GM12865 (cell line): ENCODE data around the gene GPRC5B.

Experiments used
- DNase-seq: peaks from one replicate; pipeline ENCODE4 v3.0.0; 2010; ENCODE audit warnings: low read depth
- H3K4me3 ChIP-seq: 2 replicates; pipeline ENCODE4 v1.5.1; 2011; ENCODE audit warnings: mild to moderate bottlenecking, low read depth, low read length, control low read depth
- TF ChIP-seq, protein P1 (sequence below): IDR thresholded peaks from 2 replicates; pipeline ENCODE4 v1.5.1; 2011; ENCODE audit warnings: low read length, control low read depth, low read depth, inconsistent platforms; ENCODE audit not compliant: insufficient read depth; ENCODE audit errors: missing control alignments

GPRC5B gene

DNA sequence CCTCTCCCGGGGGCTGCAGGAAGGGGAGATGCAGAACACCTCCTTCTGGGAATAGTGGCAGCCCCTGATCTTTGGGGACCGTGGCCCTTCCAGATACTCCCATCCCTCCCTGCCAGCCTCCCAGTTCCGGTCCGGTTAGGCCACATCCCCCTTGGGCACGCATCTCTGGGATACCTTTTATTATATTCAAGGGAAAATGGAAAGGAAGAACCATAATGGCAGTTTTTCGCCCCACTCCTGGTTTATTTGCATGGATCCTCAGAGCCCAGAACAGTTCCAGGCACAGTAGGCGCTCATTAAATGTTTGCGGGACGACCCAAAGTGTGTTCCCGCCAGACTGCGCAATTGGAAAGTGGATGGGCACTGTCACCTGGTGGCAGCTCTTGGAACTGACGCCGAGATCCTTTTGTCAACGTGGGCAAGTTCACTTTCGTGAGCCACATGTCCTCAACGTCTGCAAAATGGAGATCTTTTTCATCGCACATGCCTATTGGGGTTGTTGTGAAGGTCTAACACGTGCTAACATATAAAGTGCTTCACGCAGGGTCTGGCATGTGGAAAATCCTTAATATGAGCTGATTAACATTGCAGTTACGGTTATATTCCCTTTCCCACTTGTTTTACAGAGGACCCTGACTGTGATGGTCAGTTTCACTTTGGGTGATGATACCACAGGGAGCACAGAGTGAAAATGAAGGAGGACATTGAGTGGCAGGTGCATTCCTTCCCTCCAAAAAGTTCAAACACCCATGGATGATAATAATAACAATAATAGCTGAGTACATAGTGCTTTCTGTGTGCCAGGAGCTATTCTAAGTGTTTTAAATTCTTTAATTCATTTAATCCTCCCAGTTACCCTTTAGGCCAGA, 1.7 kb upstream of the GPRC5B start:
- DNase-seq, result peak; percentile 87
- TF ChIP-seq, protein P1, sequence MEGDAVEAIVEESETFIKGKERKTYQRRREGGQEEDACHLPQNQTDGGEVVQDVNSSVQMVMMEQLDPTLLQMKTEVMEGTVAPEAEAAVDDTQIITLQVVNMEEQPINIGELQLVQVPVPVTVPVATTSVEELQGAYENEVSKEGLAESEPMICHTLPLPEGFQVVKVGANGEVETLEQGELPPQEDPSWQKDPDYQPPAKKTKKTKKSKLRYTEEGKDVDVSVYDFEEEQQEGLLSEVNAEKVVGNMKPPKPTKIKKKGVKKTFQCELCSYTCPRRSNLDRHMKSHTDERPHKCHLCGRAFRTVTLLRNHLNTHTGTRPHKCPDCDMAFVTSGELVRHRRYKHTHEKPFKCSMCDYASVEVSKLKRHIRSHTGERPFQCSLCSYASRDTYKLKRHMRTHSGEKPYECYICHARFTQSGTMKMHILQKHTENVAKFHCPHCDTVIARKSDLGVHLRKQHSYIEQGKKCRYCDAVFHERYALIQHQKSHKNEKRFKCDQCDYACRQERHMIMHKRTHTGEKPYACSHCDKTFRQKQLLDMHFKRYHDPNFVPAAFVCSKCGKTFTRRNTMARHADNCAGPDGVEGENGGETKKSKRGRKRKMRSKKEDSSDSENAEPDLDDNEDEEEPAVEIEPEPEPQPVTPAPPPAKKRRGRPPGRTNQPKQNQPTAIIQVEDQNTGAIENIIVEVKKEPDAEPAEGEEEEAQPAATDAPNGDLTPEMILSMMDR, result peak; percentile 100
- no peak overlapping the region for H3K4me3 ChIP-seq

DNA sequence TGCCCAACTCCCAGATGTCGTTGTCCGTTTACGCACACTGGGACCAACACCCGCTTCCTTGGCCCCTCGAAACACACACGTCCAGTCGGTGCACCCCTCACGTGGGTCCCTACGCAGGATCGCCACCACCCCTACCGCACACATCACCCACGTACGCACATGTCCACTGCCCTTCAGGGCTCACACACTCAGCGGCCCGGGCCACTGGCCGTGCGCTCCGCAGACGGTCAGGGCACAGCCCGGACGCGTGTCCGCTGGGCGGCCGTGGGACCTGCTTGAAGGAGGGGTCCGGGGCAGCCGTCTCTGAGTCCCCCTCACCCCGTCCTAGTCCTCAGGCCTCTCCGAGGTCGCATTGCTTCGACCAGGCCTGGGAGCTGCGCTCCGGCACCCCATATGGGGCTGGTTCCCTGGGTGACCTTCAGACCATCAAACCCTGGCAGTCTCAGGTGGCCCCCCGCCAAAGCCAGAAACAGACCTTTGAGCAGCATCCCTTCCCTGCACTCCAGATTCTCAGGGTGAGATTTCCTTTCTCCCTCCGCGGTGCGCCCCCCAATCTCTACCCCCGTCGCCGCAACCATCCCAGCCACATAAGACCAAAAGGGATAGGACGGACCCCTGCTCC, 914 bp upstream of the GPRC5B start:
- TF ChIP-seq, protein P1, result no peak
- H3K4me3 ChIP-seq, result no peak overlapping the region
- DNase-seq, result no peak

DNA sequence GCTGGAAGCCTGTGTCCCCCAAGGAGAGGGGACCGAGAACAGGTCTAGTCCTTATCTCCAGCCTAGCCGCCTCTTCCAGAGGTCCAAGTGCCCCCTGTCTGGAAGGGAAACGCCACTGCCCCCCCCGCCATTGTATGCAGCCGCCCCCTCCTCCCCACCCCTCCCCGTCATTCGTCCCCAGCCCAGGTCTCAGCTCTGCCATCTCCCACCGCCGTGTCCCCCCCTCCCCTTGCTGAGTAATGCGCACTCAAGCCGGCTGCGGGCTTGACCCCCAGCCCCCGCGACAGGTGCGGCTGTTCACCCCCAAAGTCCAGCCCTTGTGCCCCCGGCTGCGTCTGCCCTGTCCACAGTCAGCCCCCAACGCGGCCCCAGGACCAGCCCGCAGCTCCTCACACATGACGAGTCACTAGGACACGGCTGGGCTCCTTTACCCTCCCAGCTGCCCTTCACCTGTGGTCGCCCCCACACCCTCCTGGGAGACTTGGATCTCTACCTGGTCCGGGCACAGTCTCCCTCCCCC, 622 bp downstream of the GPRC5B start:
- TF ChIP-seq, protein P1, result no peak
- no peak for DNase-seq
- no peak overlapping the region for H3K4me3 ChIP-seq

DNA sequence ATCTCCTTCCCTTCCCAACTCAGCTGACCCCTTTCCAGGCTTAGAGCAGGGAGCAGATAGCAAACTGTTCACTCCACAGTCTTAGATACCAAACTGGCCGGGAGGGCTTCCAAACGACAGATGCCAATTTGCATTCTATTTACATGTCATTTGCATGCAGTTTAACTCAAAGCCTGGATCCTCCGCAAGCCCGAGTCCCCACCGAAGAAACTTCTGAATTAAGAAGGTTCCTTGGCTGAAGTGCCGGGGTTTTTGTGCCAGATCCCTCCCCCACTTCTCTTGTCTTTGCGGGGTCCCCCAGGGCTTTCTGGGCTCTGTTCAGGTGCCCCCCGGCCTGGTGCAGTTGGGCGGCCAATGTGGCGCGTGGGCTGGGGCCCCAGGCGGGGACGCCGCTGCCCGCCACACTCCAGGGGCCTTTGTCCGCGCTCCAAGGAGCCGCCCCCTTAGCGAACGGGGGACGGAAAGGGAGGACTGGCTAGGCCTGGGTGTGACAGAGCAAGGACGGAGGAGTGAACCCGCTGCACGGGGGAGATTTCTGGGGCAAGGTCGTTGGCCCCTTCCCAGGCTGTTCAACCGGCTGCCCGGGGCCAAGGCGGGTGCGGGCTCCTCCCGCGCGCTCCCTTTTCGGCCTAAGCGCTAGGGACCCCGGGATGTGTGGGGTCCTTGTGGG, 1.2 kb downstream of the GPRC5B start:
- TF ChIP-seq, protein P1, result no peak
- DNase-seq, result no peak
- no peak overlapping the region for H3K4me3 ChIP-seq

DNA sequence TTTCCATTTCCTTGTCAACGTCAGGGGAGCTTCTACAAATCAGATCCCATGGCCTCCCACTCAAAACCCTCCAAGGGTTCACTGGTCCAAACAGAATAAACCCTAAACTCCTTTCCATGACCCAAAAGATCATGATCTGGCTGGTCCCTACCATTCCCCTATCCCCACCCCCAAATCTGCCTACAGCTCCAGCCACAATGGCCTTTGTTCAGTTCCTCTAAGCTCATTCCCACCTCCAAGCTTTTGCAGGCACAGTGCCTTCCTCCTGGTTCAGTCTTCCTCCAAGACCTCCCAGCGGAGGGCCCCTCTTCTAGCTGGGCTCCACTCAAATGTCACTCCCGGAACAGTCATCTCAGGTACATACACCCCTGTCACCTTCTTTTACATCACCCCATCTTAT, 2.0 kb downstream of the GPRC5B start:
- TF ChIP-seq, protein P1, result no peak
- no peak for DNase-seq
- H3K4me3 ChIP-seq, result no peak overlapping the region

DNA sequence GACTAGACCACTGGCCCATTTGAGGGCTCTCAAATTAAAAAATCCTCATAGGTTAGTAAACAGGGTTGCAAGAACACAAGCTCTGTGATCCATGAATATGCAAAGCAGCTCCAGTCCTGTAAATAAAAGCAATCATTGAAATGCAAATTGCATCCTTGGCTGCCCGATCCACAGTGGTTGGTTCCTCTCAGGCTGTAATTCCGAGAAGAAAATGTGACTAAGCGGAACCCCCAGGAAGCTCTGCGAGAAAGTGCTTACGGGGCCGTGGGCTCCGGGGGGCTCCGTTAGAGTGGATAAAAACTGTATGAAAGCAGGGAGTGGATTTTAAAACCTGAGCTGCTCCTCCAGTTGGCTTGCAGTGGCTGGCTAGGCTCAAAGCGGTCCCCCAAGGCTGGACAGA, 2.5 kb downstream of the GPRC5B start:
- no peak for DNase-seq
- H3K4me3 ChIP-seq, result no peak overlapping the region
- TF ChIP-seq, protein P1, result no peak
